ENCODE data around the gene CXCR6. TPM values are rescaled to one million over a fixed set of nuclear protein-coding genes. Genes with fewer than 3 reads are reported as not detected.

CXCR6 gene
- total RNA-seq, 1 donor from 2014 or later, result not detected

DNA sequence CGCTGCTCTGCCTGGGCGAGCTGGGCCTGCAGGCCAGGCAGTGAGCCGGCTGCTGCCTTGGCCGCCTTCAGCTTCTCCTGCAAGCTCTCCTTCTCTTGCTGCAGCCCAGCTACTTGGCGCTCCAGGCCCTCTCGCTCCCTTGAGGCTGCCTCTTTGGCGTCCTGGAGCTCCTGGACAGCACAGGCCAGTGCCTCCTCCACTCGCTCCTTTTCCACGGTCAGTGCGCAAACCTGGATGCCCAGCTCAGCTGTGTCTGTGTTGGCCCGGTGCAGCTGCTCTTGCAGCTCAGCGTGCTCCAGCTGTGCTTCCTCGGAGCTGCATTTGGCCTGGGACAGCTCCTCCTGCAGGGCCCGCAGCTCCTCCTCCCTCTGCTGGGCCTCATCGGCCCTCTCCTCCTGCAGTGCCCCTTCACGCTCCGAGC lies 23.1 kb downstream of the CXCR6 start:
- FAIRE-seq (no peak), DNase-seq (ENCODE audit: low spot score in 2 of 2) (no peak)

DNA sequence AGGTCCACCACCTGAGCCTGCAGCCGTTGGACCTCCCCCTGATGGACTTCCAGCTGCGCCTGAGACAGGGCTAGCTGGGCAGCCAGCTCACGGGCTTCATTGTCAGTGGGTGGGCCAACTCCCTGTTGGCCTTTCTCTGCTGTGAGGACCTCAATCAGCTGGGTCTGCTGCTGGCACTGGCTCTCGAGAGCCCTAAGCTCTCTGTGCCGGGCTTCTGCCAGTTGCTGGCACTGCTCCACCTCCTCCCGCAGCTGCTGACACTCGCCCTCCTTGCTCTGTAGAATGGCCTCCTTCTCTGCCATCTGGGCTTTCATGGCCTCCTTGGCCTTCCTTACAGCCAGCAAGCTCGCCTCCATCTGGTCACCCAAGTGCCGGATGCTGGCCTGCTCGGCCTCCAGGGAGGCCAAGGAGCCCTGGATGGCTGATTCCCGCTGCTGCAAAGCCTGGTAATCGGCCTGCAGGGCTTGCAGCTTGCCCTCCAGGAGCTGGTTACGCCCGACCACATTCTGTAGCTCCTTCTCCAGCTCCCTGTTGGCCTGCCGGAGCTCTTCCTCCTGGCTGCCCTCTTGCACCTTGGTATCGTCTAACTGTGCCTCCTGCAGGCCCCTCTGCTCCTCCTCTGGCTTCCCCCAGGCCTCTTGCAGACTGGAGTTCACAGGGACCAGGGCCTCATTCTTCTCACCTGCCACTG lies 23.8 kb downstream of the CXCR6 start:
- FAIRE-seq (no peak), DNase-seq (ENCODE audit: low spot score in 2 of 2) (peak; percentile 41 to 46)

DNA sequence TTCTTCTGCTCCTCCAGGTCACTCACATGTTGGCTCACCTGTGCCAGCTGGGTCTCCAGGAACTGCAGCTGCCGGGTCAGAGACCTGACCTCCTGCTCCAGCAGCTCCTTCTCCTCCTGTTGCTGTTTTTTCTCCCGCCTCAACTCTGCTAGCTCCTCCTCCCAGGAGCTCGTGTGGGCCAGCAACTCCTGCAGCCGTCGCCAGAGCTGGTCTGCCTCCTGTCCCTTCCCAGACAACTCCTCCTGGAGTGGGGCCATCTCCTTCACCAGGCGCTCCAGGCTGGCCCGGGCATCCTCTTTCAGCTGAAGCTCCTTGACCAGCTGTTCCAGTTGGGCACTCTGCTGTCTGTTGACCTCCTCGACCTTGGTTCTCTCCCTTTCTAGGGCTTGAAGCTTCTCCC lies 24.5 kb downstream of the CXCR6 start:
- DNase-seq (ENCODE audit: low spot score in 2 of 2) (no peak), FAIRE-seq (no peak)

DNA sequence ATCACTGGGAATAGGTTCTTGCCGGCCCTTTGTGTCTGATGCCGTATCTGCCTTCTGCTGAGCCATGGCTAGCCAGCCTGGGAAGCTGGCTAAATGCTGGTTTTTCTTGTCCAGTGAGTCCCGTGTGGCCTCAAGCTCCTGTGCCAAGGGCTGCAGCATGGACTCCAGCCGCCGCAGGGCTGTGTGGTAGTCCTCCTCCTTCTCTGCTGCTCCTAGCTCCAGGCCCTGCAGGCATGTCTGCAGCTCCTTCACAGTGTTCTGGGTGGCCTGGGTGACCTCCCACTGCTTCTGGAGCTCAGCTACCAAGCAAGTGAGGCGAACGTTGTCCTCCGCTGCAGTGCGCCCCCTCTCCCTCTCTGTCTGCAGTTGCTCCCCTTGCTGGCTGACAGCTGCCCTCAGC lies 24.9 kb downstream of the CXCR6 start:
- FAIRE-seq (no peak), DNase-seq (ENCODE audit: low spot score in 2 of 2) (no peak)

DNA sequence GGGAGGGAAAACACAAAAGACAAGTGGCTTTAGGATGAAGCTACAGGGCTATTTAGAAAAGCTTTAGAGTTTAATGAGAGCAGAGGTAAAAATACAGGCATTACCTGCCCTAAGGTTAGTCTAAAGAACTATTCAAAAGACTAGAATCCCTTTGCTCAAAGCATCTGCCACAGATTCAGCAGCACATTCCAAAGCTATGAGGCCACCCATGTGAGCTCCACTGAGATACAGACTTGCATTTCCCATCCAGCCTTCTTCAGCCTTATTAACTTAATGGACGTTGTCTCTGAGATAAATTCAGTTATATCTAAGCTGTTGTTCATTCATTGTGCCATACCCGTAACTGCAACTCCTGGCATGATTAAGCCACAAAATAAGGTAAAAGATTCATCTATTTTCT lies 25.4 kb downstream of the CXCR6 start:
- FAIRE-seq, result no peak
- DNase-seq (ENCODE audit: low spot score in 2 of 2), result no peak

DNA sequence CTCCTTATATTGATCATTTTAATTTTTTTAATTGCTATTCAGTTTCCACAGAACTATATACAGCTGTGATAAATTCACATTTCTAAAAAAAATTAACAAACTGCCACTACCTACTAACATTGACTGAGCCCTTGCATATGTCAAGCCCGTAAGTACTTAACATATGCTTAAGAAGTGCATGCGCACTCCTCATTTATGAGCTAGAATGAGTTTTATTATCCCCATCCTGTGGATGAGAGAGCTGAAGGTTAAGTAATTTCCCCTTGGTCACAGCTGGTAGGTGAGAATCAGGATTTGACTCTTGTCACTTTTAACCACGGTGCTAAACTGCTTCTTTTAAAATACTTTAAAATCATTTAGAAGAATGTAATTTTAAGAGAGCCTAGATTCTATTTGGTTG lies 25.9 kb downstream of the CXCR6 start:
- no peak for DNase-seq (ENCODE audit: low spot score in 2 of 2)
- no peak for FAIRE-seq

DNA sequence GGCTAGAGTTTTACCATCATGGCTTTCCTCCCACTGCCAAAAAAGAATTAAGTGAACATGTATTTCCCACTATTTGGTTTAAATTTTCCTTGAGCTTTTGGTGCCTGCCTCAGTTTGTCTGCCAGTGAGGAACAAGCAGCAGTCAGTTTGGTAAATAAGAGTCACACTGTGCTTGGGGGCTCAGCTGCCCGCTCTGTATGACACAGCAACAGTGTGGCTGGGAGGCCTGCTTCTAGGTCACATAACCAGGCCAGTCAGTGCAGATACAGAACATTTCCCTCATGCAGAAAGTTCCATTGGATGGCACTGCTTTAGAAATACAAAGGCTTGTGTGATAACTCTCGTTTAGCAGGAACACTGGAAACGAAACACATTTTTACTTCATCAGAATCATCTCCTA lies 26.7 kb downstream of the CXCR6 start:
- DNase-seq (ENCODE audit: low spot score in 2 of 2) (no peak), FAIRE-seq (no peak)

DNA sequence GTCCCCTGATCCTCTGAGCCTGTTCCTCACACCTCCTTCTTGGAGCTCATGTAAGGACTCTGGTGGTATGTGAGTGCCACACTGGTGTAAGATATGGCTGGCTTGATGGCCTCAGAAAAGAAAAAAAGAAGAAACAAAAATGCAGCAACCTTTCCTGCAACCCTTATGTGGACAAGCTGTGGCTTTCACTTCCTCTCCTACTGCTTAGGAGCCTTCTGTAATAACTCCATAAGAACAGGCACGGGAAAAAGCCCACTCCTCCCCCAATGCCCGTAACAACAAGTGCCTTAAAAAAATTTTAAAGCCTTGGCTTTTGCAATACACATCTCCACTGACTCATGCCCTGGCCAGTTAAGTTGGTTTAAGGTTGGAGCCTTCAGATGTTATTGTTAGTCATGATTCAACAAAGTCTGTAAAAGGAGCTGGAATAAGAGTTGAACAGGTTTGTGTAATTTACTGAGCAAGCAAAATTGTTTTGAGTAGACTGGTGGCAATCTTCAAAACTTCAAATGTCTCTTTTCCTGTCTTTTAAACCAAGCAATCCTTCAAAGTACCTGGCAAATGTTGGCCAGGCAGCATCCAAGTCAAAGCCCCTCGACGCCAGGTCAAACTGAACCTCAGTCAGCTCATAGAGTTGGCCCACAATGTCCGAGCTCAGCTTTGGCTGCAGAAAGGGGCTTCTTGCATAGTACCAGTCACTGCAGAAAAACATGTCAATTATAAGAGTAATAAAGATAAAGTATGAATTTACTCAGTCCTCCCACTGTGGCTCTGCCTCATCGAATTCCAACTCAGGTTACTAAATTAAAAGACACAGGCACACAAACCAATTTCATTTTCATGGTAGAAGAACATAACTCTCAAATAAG lies 29.5 kb downstream of the CXCR6 start:
- no peak for FAIRE-seq

DNA sequence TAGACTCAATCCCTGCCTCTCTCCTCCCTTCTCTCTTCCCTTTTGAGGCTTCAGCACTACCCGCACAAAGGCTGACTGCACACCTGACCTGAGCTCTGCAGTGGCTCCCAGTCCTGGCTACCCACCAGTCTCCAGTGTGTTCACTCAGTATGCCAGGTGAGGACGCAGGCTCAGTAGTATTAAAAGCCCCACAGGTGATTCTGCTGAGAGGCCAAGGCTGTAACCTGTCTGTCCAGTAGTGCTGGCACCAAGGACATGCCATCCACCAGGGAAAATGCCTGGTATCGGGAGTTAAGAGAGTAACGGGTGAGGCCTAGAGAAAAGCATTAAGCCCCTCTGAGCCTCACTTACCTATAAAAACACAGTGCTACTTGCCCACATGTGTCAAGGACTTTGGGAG lies 31.4 kb downstream of the CXCR6 start:
- no peak for DNase-seq (ENCODE audit: low spot score in 2 of 2)
- no peak for FAIRE-seq

More for the DNA sequence above, 29.5 kb downstream of the CXCR6 start:
- no peak for DNase-seq (ENCODE audit: low spot score in 2 of 2)

DNA sequence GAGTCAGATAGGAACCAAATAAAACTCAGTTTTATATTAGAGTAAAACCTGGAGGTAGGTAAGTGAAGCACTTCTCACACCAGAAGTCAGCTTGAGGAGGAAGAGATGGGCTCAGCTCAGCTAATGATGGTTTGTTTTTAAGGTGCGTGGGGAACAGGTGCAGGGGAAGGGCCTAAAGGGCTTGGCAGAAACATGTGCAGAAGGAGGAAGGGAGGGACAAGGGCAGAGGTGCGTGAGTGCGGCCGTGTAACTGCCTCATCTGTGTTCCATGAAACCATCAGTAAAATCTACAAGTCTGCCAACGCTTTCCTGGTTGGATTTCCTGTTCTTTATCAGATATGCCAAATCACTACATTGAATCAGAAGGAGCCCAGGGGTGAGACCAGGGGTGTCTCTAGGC lies 32.4 kb downstream of the CXCR6 start:
- FAIRE-seq (no peak), DNase-seq (ENCODE audit: low spot score in 2 of 2) (no peak)

DNA sequence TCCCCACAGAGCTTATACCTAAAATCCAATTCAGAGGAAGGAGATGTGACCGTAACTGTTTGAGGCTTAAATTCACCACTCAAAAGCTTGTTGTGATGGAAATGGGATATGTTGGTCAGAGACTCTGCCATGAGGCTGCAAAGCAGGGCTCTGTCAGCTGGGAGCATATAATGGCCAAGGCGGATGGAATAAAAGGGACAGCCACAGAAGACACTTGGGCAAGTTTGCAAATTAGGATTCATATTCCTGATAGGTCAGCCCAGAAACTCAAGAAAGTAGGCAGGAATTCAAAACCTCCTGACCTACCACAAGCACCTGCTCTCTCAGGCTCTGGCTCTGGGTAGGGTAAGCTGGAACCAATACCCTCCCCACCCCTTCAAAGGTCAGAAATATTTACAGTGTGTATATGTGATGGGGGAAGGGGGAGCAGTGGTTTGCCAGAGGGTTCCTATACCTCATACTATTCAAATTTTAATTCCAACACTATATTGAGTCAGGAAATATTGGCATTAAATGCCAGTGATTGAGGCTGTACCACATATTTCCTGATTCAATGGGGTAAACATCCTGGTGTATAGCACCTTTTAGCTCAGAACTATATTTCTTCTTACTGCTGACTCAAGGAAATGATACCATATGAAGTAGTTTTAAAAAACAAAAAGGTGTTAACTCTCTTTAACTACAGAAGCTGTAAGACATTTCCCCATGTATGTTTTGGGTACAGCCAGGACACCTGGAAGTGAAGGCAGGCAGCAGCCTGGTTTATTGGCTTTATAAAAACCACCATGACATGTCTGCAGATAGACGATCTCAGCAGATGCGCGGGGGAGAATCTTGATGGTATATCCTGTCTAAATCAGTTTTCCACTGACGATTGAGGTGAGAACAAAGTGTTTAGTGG lies 33.2 kb downstream of the CXCR6 start:
- DNase-seq (ENCODE audit: low spot score in 2 of 2) (no peak), FAIRE-seq (no peak)

DNA sequence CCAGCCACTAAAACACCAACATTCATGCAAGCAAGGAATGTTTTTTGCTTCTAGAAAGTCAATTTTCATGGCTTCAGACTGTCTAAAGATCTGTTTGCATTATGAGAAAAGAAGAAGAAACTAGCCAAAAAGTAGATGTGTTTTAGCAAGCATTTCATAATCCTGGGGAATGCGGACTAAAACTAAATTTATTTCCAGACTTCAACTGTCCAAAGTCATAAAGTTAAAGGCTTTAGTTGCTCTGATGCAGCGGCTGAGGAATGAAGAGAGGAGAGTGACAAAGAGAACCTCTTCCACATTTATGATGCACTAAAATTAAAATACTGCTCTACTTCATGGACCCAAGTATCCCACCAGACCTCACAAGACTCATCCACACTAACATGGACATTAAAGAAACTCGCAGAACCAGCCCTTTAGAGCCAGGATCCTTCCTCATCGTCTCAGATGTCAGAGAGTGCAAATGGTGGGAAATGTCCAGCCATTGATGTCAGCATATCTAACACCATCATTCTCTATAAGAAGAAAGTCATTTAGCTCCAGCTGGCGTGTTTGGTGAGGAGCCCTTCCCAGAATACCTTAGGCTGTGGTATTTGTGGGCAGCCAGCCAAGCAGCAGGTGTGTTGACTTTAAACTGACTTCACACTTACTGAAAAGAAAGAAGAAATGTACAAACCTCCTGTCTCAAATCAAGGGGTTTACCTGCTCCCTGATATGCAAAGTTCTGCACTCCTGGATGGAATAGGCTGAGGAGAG lies 34.9 kb downstream of the CXCR6 start:
- DNase-seq (ENCODE audit: low spot score in 2 of 2) (no peak), FAIRE-seq (no peak)

DNA sequence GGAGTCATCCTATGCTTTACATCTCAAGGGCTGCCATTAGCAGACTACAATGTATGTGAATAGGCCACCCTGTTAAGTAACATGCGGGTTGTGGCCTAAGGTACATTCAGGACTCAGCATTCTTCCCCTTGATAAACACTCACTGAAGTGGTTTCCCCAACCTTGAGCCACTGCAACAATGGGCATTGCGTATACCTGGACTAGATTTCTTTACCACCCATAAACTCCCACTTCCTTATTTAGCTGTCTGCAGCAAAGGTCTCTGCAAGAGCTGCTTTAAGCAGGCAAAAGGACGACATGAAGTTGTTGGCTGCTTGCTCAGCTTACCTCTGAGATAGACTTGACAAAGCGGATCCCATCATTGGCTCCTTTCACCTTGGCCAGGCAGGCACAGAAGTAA lies 36.1 kb downstream of the CXCR6 start:
- no peak for DNase-seq (ENCODE audit: low spot score in 2 of 2)
- FAIRE-seq, result no peak

DNA sequence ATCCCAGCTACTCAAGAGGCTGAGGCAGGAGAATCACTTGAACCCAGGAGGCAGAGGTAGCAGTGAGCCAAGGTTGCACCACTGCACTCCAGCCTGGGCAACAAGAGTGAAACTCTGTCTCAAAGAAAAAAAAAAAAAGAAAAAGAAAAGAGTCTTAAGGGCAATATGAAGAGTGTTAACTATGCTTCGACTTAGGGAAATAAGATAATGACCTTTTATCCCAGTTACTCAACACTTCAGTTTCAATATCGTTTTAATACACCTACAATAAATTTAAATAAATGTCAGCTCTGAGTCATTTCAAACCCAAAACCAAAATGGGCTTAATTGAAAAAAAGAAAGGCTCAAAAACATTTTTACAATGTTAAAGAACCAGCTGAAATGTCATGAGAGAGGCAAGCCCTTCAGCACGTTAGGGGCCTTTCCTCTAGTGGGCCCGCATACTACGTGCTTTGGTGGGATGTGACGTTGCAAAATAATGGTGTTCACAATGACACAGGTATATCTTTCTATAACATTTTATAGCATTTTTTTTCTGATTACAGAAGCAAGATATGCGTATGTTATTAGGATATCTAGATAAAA lies 37.1 kb downstream of the CXCR6 start:
- DNase-seq (ENCODE audit: low spot score in 2 of 2), result no peak
- no peak for FAIRE-seq

DNA sequence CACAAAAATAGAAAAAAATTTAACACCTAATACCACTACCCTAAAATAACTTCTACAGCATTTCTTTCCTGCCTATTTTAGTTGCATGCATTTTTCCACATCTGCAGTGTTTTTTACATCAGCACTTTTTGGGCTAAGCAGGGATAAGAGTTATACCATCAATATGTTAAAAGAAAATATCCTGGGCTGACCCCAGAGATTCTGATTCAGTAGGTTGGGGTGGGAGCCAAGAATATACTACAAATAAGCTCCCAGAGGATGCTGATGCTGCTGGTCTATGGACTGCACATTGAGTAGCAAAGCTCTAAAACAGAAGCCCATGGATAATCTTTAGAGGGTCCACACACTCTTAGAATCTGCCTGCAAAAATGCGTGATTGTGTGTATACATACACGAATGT lies 37.6 kb downstream of the CXCR6 start:
- DNase-seq (ENCODE audit: low spot score in 2 of 2), result no peak
- no peak for FAIRE-seq

DNA sequence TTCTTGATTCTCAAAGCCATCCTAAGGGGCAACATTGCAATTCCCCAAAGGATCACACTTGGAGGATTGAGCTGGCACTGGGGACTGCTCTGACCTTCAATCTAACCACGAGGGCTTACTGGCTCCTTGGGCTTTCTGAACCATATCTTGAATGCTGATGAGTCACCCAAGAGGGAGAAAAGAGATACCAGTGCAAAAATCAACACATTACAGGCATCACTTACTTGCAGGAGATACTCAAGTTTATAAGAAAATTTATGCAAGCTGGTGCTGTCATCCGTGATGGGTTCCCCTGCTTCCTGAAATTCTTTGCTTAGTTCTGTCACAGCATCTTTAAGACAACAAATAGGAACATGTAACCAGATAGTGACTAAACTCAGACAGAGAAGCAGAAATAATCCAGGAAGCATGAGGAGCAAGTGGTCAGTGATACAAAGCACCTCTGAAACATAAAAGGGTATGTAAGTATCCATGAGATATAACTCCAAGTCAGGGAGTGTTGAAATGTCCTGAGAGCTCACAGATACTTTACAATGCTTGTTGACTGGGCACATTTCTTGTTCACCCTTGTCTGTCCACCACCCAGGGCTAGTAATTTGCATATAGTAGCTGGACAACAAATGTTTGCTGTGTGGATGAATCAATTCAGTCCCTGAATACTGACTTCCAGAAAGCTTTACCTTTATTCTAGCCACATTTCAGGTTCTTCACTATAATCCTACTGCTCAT lies 38.2 kb downstream of the CXCR6 start:
- DNase-seq (ENCODE audit: low spot score in 2 of 2) (no peak), FAIRE-seq (no peak)

DNA sequence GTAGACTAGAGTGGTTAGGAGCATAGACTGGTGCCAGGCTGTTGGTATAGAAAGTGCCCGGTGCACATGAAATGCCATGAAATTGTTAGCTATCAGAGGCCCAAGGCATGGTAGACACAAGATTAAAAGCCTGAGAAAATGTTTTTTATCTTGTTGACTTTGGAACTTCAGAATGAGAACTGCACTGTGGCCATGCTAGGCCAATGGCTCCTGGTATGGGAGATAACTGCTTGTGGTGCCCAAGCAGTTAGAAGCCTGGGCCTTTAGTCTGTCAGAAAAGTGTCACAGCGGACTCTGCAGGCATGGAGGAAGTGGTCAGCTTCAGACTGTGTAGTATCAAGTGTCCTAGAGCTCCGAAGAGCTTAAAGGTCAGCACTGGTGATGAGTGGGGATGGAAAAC lies 40.5 kb downstream of the CXCR6 start:
- DNase-seq (ENCODE audit: low spot score in 2 of 2), result no peak
- FAIRE-seq, result no peak

DNA sequence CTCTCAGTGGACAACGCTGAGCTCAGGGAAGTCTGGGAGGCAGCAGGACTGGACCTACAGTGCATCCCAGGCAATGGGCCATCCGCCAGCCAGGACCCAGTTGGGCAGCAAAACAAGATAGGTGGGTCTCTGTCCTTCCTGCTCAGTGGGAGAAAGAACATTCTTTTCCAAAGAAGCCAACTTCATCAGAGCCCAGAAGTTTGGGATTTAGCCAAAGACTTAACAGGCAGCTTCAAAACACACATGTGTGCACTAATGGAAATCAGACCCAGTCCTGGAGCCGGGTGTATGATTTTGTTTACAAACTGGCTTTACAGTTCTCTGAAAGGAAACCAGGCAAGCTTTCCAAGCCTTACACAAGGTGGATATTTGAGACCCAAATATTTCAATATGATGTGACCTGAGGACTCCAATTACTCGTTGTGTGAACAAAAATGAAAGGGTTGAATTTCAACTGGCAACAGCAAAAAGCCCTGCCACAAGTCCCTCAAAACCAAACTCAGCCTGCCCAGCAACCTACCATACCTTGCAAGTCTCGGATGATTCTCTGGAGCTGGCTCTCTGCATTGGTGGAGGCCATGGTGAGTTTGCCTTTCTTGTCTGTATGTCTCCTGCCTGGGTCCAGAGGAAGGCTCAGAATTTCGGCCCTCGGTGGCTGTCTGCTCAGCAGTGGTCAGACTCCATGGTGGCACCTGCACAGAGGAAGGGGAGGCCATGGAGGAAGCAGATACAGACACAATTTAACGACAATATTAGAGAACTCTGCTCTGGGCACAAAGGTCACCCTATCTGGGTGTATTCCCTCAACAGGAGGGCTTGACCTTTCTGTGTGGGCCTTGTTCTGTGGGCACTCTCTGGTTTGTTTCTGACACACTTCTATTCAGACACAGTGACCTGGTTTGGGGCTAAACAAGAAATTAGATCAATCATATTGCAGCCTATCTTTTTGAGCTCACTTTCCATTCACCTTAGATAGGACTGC lies 41.4 kb downstream of the CXCR6 start:
- FAIRE-seq (no peak), DNase-seq (ENCODE audit: low spot score in 2 of 2) (no peak)
